ENCODE results near the gene DDX27. TPM values are rescaled to one million over a fixed set of nuclear protein-coding genes. Genes with fewer than 3 reads are reported as not detected.

Gene DDX27
- total and polyA plus RNA-seq, 9 donors: 30.4 to 44.9 (median 36.8) TPM

- Histone ChIP-seq H3K4me3 (no peak overlapping the region), H3K27me3 (no peaks in the 10 kb centered on the region), H3K4me1 (ENCODE audit: insufficient read depth) (peaks cover 5% of the 10 kb centered on the region), H3K27ac (no peak overlapping the region), H3K36me3 (no peaks in the 10 kb centered on the region), H3K9me3 (no peaks in the 10 kb centered on the region)
- intact Hi-C loops (cut with DNase I): loop anchor here in 1 of 4 donors (10.0 kb wide), 1 partner anchor 45 kb away; no protein-coding TSS in a partner anchor
- DNase-seq: no peak
- TF ChIP-seq EP300 (IDR thresholded peaks at IDR 0.05) (no peak), CTCF (IDR thresholded peaks at IDR 0.05) (no peak), POLR2A (IDR thresholded peaks at IDR 0.05) (no peak)
- WGBS, 3 donors: 55 to 62% (median 60%) methylated on average over 7 of the region's 7 CpGs
Observed at GRCh38 chr20:49270177-49270576, 51.0 kb downstream of the DDX27 start.

GRCh38 chr20:49270736-49271135 lies 51.5 kb downstream of the DDX27 start:
- H3K27ac ChIP-seq: no peak overlapping the region
- H3K4me1 ChIP-seq (ENCODE audit: insufficient read depth): peaks cover 6% of the 10 kb centered on the region
- no peaks in the 10 kb centered on the region for H3K36me3 ChIP-seq

GRCh38 chr20:49272654-49273053 lies 53.4 kb downstream of the DDX27 start:
- Histone ChIP-seq H3K36me3 (no peaks in the 10 kb centered on the region), H3K4me3 (no peak overlapping the region), H3K27ac (no peak overlapping the region), H3K4me1 (ENCODE audit: insufficient read depth) (peaks cover 4% of the 10 kb centered on the region), H3K27me3 (no peaks in the 10 kb centered on the region), H3K9me3 (no peaks in the 10 kb centered on the region)
- TF ChIP-seq POLR2A (IDR thresholded peaks at IDR 0.05): no peak
- no peak for TF ChIP-seq CTCF (IDR thresholded peaks at IDR 0.05)
- TF ChIP-seq EP300 (IDR thresholded peaks at IDR 0.05): no peak
- 71 to 80% (median 78%) methylated on average over 1 of the region's 1 CpG for WGBS, 3 donors
- DNase-seq: no peak
- intact Hi-C loops (cut with DNase I): loop anchor here in 1 of 4 donors (10.0 kb wide), 1 partner anchor 48 kb away; no protein-coding TSS in a partner anchor

More at GRCh38 chr20:49270736-49271135, 51.5 kb downstream of the DDX27 start:
- H3K9me3 ChIP-seq: no peaks in the 10 kb centered on the region
- intact Hi-C loops (cut with DNase I): loop anchor here in 1 of 4 donors (10.0 kb wide), 1 partner anchor 46 kb away; no protein-coding TSS in a partner anchor
- 95 to 100% (median 96%) methylated on average over 5 of the region's 5 CpGs for WGBS, 3 donors
- H3K4me3 ChIP-seq: no peak overlapping the region
- no peaks in the 10 kb centered on the region for H3K27me3 ChIP-seq
- no peak for TF ChIP-seq CTCF (IDR thresholded peaks at IDR 0.05)
- no peak for DNase-seq

- no peak for DNase-seq
- peaks cover 4% of the 10 kb centered on the region for H3K4me1 ChIP-seq (ENCODE audit: insufficient read depth)
- 91 to 95% (median 92%) methylated on average over 8 of the region's 8 CpGs for WGBS, 3 donors
- no peaks in the 10 kb centered on the region for H3K9me3 ChIP-seq
- intact Hi-C loops (cut with DNase I): loop anchor here in 1 of 4 donors (10.0 kb wide), 1 partner anchor 49 kb away; no protein-coding TSS in a partner anchor
- TF ChIP-seq POLR2A (IDR thresholded peaks at IDR 0.05) (no peak), EP300 (IDR thresholded peaks at IDR 0.05) (no peak), CTCF (IDR thresholded peaks at IDR 0.05) (no peak)
- H3K36me3 ChIP-seq: no peaks in the 10 kb centered on the region
- H3K27me3 ChIP-seq: no peaks in the 10 kb centered on the region
- H3K4me3 ChIP-seq: no peak overlapping the region
- no peak overlapping the region for H3K27ac ChIP-seq
Observed at GRCh38 chr20:49273696-49274277, 54.6 kb downstream of the DDX27 start.

Data from ovary (tissue), 9 donors.